Endothelial cell (in vitro differentiated cells): Measurements from ENCODE around the gene PLCG1. TPM values are rescaled to one million over a fixed set of nuclear protein-coding genes. Genes with fewer than 3 reads are reported as not detected.

Experiments used
- DNase-seq: peaks from one replicate; pipeline ENCODE4 v3.0.0; 2021; ENCODE audit warnings: low spot score
- H3K27ac Mint-ChIP-seq: one replicate; pipeline ENCODE4 v1.8.0; 2021; ENCODE audit warnings: mixed read lengths, inconsistent platforms; ENCODE audit not compliant: unreplicated experiment
- H3K27me3 Mint-ChIP-seq: one replicate; pipeline ENCODE4 v1.8.0; 2021; ENCODE audit warnings: mild to moderate bottlenecking, moderate library complexity, mixed read lengths, inconsistent platforms; ENCODE audit not compliant: unreplicated experiment
- H3K36me3 Mint-ChIP-seq: one replicate; pipeline ENCODE4 v1.8.0; 2021; ENCODE audit warnings: mild to moderate bottlenecking, low read depth, mixed read lengths, inconsistent platforms; ENCODE audit not compliant: unreplicated experiment
- H3K4me1 Mint-ChIP-seq: one replicate; pipeline ENCODE4 v1.8.0; 2021; ENCODE audit warnings: mild to moderate bottlenecking, mixed read lengths, inconsistent platforms; ENCODE audit not compliant: unreplicated experiment
- H3K4me3 Mint-ChIP-seq: one replicate; pipeline ENCODE4 v1.8.0; 2021; ENCODE audit warnings: mild to moderate bottlenecking, mixed read lengths, inconsistent platforms; ENCODE audit not compliant: unreplicated experiment
- H3K9me3 Mint-ChIP-seq: one replicate; pipeline ENCODE4 v1.8.0; 2021; ENCODE audit warnings: mixed read lengths, inconsistent platforms; ENCODE audit not compliant: unreplicated experiment
- CTCF ChIP-seq: fragments of 200-600 bp; sonication (generic); IDR thresholded peaks from one replicate; pipeline ENCODE4 v1.5.0; 2021; ENCODE audit warnings: antibody characterized with exemption; ENCODE audit not compliant: unreplicated experiment
- total RNA-seq: library from RNA; stranded (reverse); fragmentation: NEBNext Ultra II Directional; extraction: Animal tissue kit (Norgen Biotek cat#: 25700); gene quantifications from one replicate; pipeline ENCODE4 v1.2.1, GENCODE V29; 2021; ENCODE audit not compliant: unreplicated experiment

Gene PLCG1
- total RNA-seq, 1 donor from 2014 or later = 456 TPM

- Mint-ChIP-seq H3K27ac (peak overlapping the region; percentile 10), H3K9me3 (no peaks in the 10 kb centered on the region), H3K4me1 (peaks cover 6% of the 10 kb centered on the region), H3K4me3 (peak overlapping the region; percentile 39), H3K36me3 (peaks cover 70% of the 10 kb centered on the region), H3K27me3 (peaks cover 30% of the 10 kb centered on the region)
- DNase-seq = no peak
- TF ChIP-seq CTCF = no peak
These were observed 33.2 kb downstream of the PLCG1 start for GRCh38 chr20:41170386-41171105.

GRCh38 chr20:41171736-41172295 is 34.5 kb downstream of the PLCG1 start:
- Mint-ChIP-seq H3K27ac (peak overlapping the region; percentile 17), H3K4me1 (peaks cover 6% of the 10 kb centered on the region), H3K36me3 (peaks cover 64% of the 10 kb centered on the region), H3K4me3 (peak overlapping the region; percentile 32), H3K27me3 (peaks cover 24% of the 10 kb centered on the region), H3K9me3 (no peaks in the 10 kb centered on the region)
- TF ChIP-seq CTCF = no peak
- DNase-seq = no peak

- TF ChIP-seq CTCF = no peak
- Mint-ChIP-seq H3K36me3 (peaks cover 58% of the 10 kb centered on the region), H3K27me3 (peaks cover 18% of the 10 kb centered on the region), H3K4me3 (peak overlapping the region; percentile 32), H3K9me3 (no peaks in the 10 kb centered on the region), H3K4me1 (peaks cover 3% of the 10 kb centered on the region), H3K27ac (peak overlapping the region; percentile 63)
- DNase-seq = no peak
These were observed 35.2 kb downstream of the PLCG1 start for GRCh38 chr20:41172296-41173140.

GRCh38 chr20:41173161-41173721 is 35.9 kb downstream of the PLCG1 start:
- peaks cover 3% of the 10 kb centered on the region for H3K4me1 Mint-ChIP-seq
- no peaks in the 10 kb centered on the region for H3K9me3 Mint-ChIP-seq
- peaks cover 17% of the 10 kb centered on the region for H3K27me3 Mint-ChIP-seq
- H3K36me3 Mint-ChIP-seq = peaks cover 61% of the 10 kb centered on the region
- H3K27ac Mint-ChIP-seq = peak overlapping the region; percentile 63
- peak; percentile 83 for DNase-seq
- peak overlapping the region; percentile 32 for H3K4me3 Mint-ChIP-seq
- TF ChIP-seq CTCF = peak; percentile 76
